ENCODE results near the gene NTF3. TPM values are rescaled to one million over a fixed set of nuclear protein-coding genes. Genes with fewer than 3 reads are reported as not detected.

NTF3 gene
- total RNA-seq, 1 donor from 2014 or later = 8.6 TPM

- no peak for TF ChIP-seq CTCF (IDR thresholded peaks at IDR 0.05; ENCODE audit: unreplicated experiment)
- Mint-ChIP-seq H3K9me3 (no peaks in the 10 kb centered on the region), H3K4me3 (no peak overlapping the region), H3K36me3 (no peaks in the 10 kb centered on the region), H3K27ac (no peak overlapping the region), H3K27me3 (ENCODE audit: low read depth) (no peaks in the 10 kb centered on the region), H3K4me1 (peaks cover 28% of the 10 kb centered on the region)
- DNase-seq (ENCODE audit: low spot score in 2 of 2, unreplicated experiment in 2 of 2) = no peak
These were observed 53.5 kb downstream of the NTF3 start for GRCh38 chr12:5485454-5485853.

GRCh38 chr12:5487076-5487475 lies 55.2 kb downstream of the NTF3 start:
- Mint-ChIP-seq H3K9me3 (no peaks in the 10 kb centered on the region), H3K36me3 (no peaks in the 10 kb centered on the region), H3K4me3 (no peak overlapping the region), H3K27ac (no peak overlapping the region), H3K27me3 (ENCODE audit: low read depth) (no peaks in the 10 kb centered on the region), H3K4me1 (peaks cover 26% of the 10 kb centered on the region)
- no peak for TF ChIP-seq CTCF (IDR thresholded peaks at IDR 0.05; ENCODE audit: unreplicated experiment)
- no peak for DNase-seq (ENCODE audit: low spot score in 2 of 2, unreplicated experiment in 2 of 2)

- peak overlapping the region; percentile 15 for H3K27ac Mint-ChIP-seq
- no peaks in the 10 kb centered on the region for H3K9me3 Mint-ChIP-seq
- H3K36me3 Mint-ChIP-seq = no peaks in the 10 kb centered on the region
These were observed 56.2 kb downstream of the NTF3 start for GRCh38 chr12:5487948-5488625.

GRCh38 chr12:5488626-5488955 lies 56.7 kb downstream of the NTF3 start:
- H3K9me3 Mint-ChIP-seq = no peaks in the 10 kb centered on the region
- no peaks in the 10 kb centered on the region for H3K27me3 Mint-ChIP-seq (ENCODE audit: low read depth)
- H3K4me1 Mint-ChIP-seq = peaks cover 26% of the 10 kb centered on the region
- no peak for TF ChIP-seq CTCF (IDR thresholded peaks at IDR 0.05; ENCODE audit: unreplicated experiment)
- H3K36me3 Mint-ChIP-seq = no peaks in the 10 kb centered on the region
- H3K4me3 Mint-ChIP-seq = no peak overlapping the region
- peak overlapping the region; percentile 15 for H3K27ac Mint-ChIP-seq
- no peak for DNase-seq (ENCODE audit: low spot score in 2 of 2, unreplicated experiment in 2 of 2)

More at GRCh38 chr12:5487948-5488625, 56.2 kb downstream of the NTF3 start:
- TF ChIP-seq CTCF (IDR thresholded peaks at IDR 0.05; ENCODE audit: unreplicated experiment) = no peak
- H3K4me1 Mint-ChIP-seq = peaks cover 26% of the 10 kb centered on the region
- H3K4me3 Mint-ChIP-seq = no peak overlapping the region
- H3K27me3 Mint-ChIP-seq (ENCODE audit: low read depth) = no peaks in the 10 kb centered on the region
- no peak for DNase-seq (ENCODE audit: low spot score in 2 of 2, unreplicated experiment in 2 of 2)

GRCh38 chr12:5489017-5489416 lies 57.1 kb downstream of the NTF3 start:
- H3K27ac Mint-ChIP-seq = peak overlapping the region; percentile 7
- TF ChIP-seq CTCF (IDR thresholded peaks at IDR 0.05; ENCODE audit: unreplicated experiment) = no peak
- no peak for DNase-seq (ENCODE audit: low spot score in 2 of 2, unreplicated experiment in 2 of 2)
- no peaks in the 10 kb centered on the region for H3K27me3 Mint-ChIP-seq (ENCODE audit: low read depth)
- H3K4me1 Mint-ChIP-seq = peaks cover 26% of the 10 kb centered on the region
- no peaks in the 10 kb centered on the region for H3K9me3 Mint-ChIP-seq
- H3K4me3 Mint-ChIP-seq = no peak overlapping the region
- no peaks in the 10 kb centered on the region for H3K36me3 Mint-ChIP-seq

All from mesothelial cell of epicardium (in vitro differentiated cells).